BLaER1 treated with 17β-estradiol and CSF1 and Interleukin-3, amounts not matched to agents 10 nM and 100 nM (cell line): ENCODE data around the gene SH3RF2.
A peak's percentile ranks its signal among the peaks of the same experiment; 100 is the strongest.
"Not testable (repeated sequence)": the region's sequence is repeated elsewhere in the genome, so short reads cannot be mapped to it uniquely, and the experiment has no call there.

ENCODE experiments used
- H3K27ac ChIP-seq, 11 experiments: shearing (Covaris generic); formaldehyde crosslinking; 2 replicates each; pipeline ENCODE4 v1.8.1; 2022
- H3K27me3 ChIP-seq, 11 experiments: shearing (Covaris generic); formaldehyde crosslinking; 2 replicates each; pipeline ENCODE4 v1.8.1; 2022
- H3K36me3 ChIP-seq, 11 experiments: shearing (Covaris generic); formaldehyde crosslinking; 2 replicates each; pipeline ENCODE4 v1.8.1; 2022
- H3K4me1 ChIP-seq, 10 experiments: shearing (Covaris generic); formaldehyde crosslinking; 2 replicates each; pipeline ENCODE4 v1.8.1; 2022
- H3K4me2 ChIP-seq, 11 experiments: shearing (Covaris generic); formaldehyde crosslinking; 2 replicates each; pipeline ENCODE4 v1.8.1; 2022
- H3K4me3 ChIP-seq, 10 experiments: shearing (Covaris generic); formaldehyde crosslinking; 2 replicates each; pipeline ENCODE4 v1.8.1; 2022
- H3K9ac ChIP-seq, 11 experiments: shearing (Covaris generic); formaldehyde crosslinking; 2 replicates each; pipeline ENCODE4 v1.8.1; 2022
- H3K9me3 ChIP-seq, 11 experiments: shearing (Covaris generic); formaldehyde crosslinking; replicated peaks in 1 of 11; 2 replicates each; pipeline ENCODE4 v1.8.1; 2022
- H4K20me1 ChIP-seq, 11 experiments: shearing (Covaris generic); formaldehyde crosslinking; 2 replicates each; pipeline ENCODE4 v1.8.1; 2022
- Cebpa-rat ChIP-seq, 11 experiments: shearing (Covaris generic); IDR thresholded peaks; 2 replicates each; pipeline ENCODE4 v1.8.1; 2022

SH3RF2 gene

GRCh38 chr5:146105477-146105876 lies 169.1 kb downstream of the SH3RF2 start, which contains the start of gene PLAC8L1:
PLAC8L1 (minus strand) TSS chr5:146105577; CDS start chr5:146104311, 1,266 bp downstream.
- H3K9me3 ChIP-seq: no peaks in the 10 kb centered on the region
- H3K27ac ChIP-seq: no peak within 1 kb of the TSS
- 0 out of 22 replicates have a peak, but pooled peaks cover 0 to 3% (median 0%) of the 10 kb centered on the region in 11 experiments for H4K20me1 ChIP-seq
- no peak within 1 kb of the TSS for H3K4me3 ChIP-seq
- no peak within 1 kb of the TSS for H3K9ac ChIP-seq
- H3K27me3 ChIP-seq: no peaks in the 10 kb centered on the region
- H3K36me3 ChIP-seq: peaks cover 7 to 29% (median 19%) of the 10 kb centered on the region in 11 experiments; a peak in 17 of 22 replicates
- no peak within 1 kb of the TSS for H3K4me2 ChIP-seq
- no peak for TF ChIP-seq Cebpa-rat (IDR thresholded peaks at IDR 0.05)
- peaks cover 11 to 19% (median 16%) of the 10 kb centered on the region in 10 experiments; a peak in 17 of 20 replicates for H3K4me1 ChIP-seq

- Histone ChIP-seq H3K27me3 (no peaks in the 10 kb centered on the region), H3K36me3 (peaks cover 18 to 46% (median 38%) of the 10 kb centered on the region in 11 experiments), H3K9ac (no peak overlapping the region), H4K20me1 (0 out of 22 replicates have a peak, but pooled peaks cover 0 to 3% (median 0%) of the 10 kb centered on the region in 11 experiments), H3K9me3 (no peaks in the 10 kb centered on the region), H3K4me2 (peak overlapping the region in 8 of 11 experiments; percentile 4 to 45 (median 22); a peak in 7 of 22 replicates), H3K4me1 (peaks cover 13 to 30% (median 18%) of the 10 kb centered on the region in 10 experiments; a peak in 19 of 20 replicates), H3K4me3 (no peak overlapping the region), H3K27ac (no peak overlapping the region)
- TF ChIP-seq Cebpa-rat (IDR thresholded peaks at IDR 0.05): peak in 2 of 11 experiments; percentile 39 to 52; a peak in 3 of 22 replicates
Measured at GRCh38 chr5:146107901-146108300, 171.5 kb downstream of the SH3RF2 start.

DNA sequence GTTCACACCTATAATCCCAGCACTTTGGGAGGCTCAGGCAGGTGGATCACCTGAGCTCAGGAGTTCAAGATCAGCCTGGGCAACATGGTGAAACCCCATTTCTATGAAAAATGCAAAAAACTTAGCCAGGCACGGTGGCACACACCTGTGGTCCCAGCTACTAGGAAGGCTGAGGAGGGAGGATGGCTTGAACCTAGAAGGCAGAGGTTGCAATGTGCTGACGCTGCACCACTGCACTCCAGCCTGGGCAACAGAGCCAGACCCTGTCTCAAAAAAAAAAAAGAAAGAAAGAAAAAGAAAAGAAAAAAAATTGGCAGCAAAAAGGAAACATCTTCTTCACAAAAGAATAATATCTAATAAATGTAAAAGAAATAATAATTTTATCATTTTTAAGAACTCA lies 172.5 kb downstream of the SH3RF2 start:
- not testable (repeated sequence) for H4K20me1 ChIP-seq, H3K9ac ChIP-seq, H3K27ac ChIP-seq, H3K27me3 ChIP-seq, H3K4me3 ChIP-seq, H3K9me3 ChIP-seq
- Histone ChIP-seq H3K4me1 (peaks cover 13 to 30% (median 18%) of the 10 kb centered on the region in 10 experiments; a peak in 19 of 20 replicates), H3K4me2 (0 out of 22 replicates have a peak overlapping the region, but pooled peaks of 2 of the 11 experiments have one; percentile 15 to 25), H3K36me3 (peaks cover 26 to 51% (median 39%) of the 10 kb centered on the region in 11 experiments)

DNA sequence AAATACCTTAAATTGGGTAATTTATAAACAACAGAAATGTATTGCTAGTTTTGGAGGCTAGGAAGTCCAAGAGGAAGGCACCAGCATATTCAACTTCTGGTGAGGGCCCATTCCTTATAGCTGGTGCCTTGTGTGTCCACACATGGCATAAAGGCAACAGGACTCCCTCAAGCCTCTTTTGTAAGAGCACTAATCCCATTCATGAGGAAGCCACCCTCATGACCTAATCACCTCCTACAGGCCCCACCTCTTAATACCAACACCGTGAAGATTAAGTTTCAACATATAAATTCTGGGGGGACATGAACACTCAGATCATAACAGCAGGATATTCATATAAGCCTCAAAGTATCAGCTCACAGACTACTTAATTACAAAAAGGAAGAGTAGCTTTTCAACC lies 173.0 kb downstream of the SH3RF2 start:
- no peaks in the 10 kb centered on the region for H3K27me3 ChIP-seq
- H3K27ac ChIP-seq: no peak overlapping the region
- no peak overlapping the region for H3K4me3 ChIP-seq
- H3K4me2 ChIP-seq: no peak overlapping the region
- peaks cover 13 to 30% (median 18%) of the 10 kb centered on the region in 10 experiments; a peak in 19 of 20 replicates for H3K4me1 ChIP-seq
- H4K20me1 ChIP-seq: 0 out of 22 replicates have a peak, but pooled peaks cover 0 to 3% (median 0%) of the 10 kb centered on the region in 11 experiments
- no peak for TF ChIP-seq Cebpa-rat (IDR thresholded peaks at IDR 0.05)
- no peak overlapping the region for H3K9ac ChIP-seq
- no peaks in the 10 kb centered on the region for H3K9me3 ChIP-seq
- H3K36me3 ChIP-seq: peaks cover 32 to 52% (median 39%) of the 10 kb centered on the region in 11 experiments

DNA sequence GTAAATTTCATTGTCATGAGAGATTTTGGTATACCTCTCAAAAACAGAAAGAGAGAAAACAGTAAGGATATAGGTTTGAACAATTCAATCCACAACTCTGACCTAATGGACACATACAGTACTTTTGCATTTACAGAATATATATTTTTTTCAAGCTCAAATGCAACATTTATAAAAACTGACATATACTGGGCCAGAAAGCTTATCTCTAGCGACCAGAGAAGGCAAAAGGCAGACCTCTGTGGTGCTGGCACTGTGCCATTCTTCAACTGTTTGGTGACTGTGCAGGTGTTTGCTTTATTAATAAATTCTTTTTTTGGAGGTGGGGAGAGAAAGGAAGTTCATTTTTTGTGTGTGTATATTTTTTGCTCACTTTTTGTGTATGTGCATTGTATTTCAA lies 175.0 kb downstream of the SH3RF2 start:
- H3K4me2 ChIP-seq: peak overlapping the region in 3 of 11 experiments; percentile 8 to 29 (median 19); a peak in 6 of 22 replicates
- no peak for TF ChIP-seq Cebpa-rat (IDR thresholded peaks at IDR 0.05)

GRCh38 chr5:146112476-146112875 lies 176.1 kb downstream of the SH3RF2 start:
- Histone ChIP-seq H3K36me3 (peaks cover 54 to 76% (median 62%) of the 10 kb centered on the region in 11 experiments), H3K4me2 (no peak overlapping the region), H4K20me1 (peaks cover 0 to 9% (median 0%) of the 10 kb centered on the region in 11 experiments; a peak in 1 of 22 replicates), H3K27ac (no peak overlapping the region), H3K27me3 (no peaks in the 10 kb centered on the region), H3K9me3 (no peaks in the 10 kb centered on the region), H3K4me3 (no peak overlapping the region), H3K9ac (no peak overlapping the region), H3K4me1 (peaks cover 11 to 28% (median 19%) of the 10 kb centered on the region in 10 experiments; a peak in 19 of 20 replicates)
- TF ChIP-seq Cebpa-rat (IDR thresholded peaks at IDR 0.05): no peak

More for the DNA sequence above, 175.0 kb downstream of the SH3RF2 start:
- Histone ChIP-seq H3K4me3 (no peak overlapping the region), H3K4me1 (peaks cover 13 to 30% (median 19%) of the 10 kb centered on the region in 10 experiments; a peak in 19 of 20 replicates), H3K9me3 (no peaks in the 10 kb centered on the region), H3K36me3 (peaks cover 45 to 65% (median 51%) of the 10 kb centered on the region in 11 experiments), H4K20me1 (0 out of 22 replicates have a peak, but pooled peaks cover 0 to 7% (median 0%) of the 10 kb centered on the region in 11 experiments), H3K27me3 (no peaks in the 10 kb centered on the region), H3K27ac (no peak overlapping the region), H3K9ac (no peak overlapping the region)
